ENCODE measurements around the gene FRRS1L.

The FRRS1L gene

DNA sequence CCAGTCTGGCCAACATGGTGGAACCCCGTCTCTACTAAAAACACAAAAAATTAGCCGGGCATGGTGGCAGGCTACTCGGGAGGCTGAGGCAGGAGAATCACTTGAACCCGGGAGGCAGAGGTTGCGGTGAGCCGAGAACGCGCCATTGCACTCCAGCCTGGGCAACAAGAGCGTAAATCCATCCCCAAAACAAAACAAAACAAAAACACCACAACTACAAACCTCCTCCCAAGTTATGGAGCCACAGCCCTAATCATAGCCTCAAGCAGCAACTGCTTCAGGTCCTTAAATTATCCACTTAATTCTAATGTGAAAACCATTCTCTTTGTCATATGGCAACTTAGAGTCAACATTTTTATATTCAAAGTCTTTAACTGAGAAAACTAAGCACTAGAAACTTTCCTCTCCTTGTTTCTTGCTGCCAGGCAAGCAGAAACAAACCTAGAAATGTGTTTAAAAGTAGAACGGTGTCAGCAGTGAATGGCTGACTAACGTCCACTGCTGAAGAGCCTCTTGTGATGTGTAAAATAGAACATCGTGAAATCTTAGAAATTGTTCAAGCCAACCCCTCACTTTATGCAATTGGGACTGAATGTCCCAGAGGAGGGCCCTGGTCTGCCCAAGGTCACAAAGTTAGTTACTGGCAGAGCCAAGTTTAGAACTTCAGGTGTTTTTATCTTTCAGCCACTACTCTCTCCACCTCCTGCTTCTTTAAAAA, 53.0 kb downstream of the FRRS1L start:
- no peak for TF ChIP-seq ZNF274 (IDR thresholded peaks at IDR 0.05; ENCODE audit: low read depth, low read length)
- no peak overlapping the region for H3K4me3 ChIP-seq (ENCODE audit: low read length)

DNA sequence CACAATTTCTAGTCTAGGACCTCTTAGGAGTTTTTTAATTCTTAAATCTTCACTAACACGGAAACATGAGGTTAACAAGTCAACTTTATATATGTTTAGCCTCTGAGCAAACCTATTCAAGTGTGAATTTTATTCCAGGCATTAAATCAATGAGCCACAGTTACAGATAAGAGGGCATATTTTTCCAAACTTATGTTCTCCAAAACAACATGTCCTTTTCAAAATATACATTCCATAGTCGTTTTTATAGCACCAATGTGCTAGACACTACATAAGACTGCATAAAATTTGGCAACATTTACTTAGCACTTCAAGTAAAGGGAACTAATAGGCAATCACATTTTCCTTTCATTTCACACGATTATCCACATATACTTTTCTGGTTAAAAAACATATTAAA, 53.8 kb downstream of the FRRS1L start:
- no peak overlapping the region for H3K4me3 ChIP-seq (ENCODE audit: low read length)
- no peak for TF ChIP-seq ZNF274 (IDR thresholded peaks at IDR 0.05; ENCODE audit: low read depth, low read length)

DNA sequence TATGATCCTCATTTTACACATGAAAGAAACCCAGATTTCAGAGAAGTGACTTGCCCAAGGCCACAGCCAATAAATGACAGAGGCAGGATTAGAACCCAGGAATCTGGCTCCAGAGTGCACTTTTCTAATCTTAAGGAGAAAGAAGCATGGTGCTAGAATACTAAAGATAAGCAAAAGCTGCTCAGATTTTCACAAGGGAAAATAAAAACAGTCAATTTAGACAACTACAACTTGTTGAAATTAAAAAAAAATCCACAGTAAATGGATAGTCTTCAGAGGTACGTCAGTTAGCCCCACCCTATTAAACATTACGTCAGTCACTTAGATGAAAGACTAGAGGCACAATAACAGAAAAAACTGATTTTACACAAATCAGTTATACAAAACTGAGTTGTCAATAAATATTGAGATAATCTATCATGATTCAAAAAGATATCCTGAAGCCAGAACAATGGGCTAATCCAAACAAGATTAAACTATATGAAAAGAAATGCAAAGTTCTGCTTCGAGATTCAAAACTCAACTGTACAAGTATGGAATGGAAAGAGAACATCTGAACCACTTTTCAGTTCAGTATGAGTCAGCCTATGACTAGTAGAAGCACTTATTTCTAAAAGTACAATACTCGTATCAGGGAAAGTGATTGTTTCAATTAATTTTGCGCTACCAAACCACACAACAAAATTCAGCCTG, 56.6 kb downstream of the FRRS1L start:
- no peak for TF ChIP-seq ZNF274 (IDR thresholded peaks at IDR 0.05; ENCODE audit: low read depth, low read length)
- H3K4me3 ChIP-seq (ENCODE audit: low read length): no peak overlapping the region; the same call in 1 of the 2 replicates

DNA sequence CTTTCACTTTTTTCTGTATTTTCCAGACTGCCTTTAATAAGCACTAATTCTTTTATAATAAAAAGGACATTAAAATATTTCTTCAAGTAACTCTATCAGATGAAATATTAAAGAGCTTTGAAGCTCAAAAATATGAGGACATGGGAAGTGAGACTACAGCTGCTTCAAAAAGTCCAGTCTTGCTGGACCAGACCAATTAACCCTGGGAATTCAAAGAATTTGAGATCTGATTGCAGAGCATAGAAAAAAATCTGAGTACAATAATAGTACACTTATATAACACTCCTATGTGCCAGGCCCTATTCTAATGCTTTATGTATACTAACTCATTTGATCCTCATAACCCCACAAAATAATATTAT, 57.1 kb downstream of the FRRS1L start:
- TF ChIP-seq ZNF274 (IDR thresholded peaks at IDR 0.05; ENCODE audit: low read depth, low read length): no peak
- no peak overlapping the region; the same call in 1 of the 2 replicates for H3K4me3 ChIP-seq (ENCODE audit: low read length)

DNA sequence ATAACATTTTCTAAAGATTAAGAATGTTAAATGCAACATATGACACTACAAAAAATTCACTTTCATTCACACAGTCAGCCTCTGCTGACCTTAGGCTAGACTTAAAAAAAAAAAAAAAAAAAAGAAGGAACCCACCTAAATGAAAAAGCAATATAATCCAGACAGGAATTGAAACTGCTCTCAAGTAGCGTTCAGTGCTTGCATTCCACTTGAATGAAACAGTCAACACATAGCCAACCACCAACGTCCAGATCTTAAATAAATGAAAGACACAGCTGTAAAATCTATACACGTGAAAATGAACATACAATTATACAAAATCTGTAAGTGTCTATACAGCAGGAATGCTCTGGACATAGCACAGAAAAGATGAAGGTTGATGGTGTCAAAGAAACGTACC, 58.7 kb downstream of the FRRS1L start:
- no peak for TF ChIP-seq ZNF274 (IDR thresholded peaks at IDR 0.05; ENCODE audit: low read depth, low read length)
- H3K4me3 ChIP-seq (ENCODE audit: low read length): no peak overlapping the region

DNA sequence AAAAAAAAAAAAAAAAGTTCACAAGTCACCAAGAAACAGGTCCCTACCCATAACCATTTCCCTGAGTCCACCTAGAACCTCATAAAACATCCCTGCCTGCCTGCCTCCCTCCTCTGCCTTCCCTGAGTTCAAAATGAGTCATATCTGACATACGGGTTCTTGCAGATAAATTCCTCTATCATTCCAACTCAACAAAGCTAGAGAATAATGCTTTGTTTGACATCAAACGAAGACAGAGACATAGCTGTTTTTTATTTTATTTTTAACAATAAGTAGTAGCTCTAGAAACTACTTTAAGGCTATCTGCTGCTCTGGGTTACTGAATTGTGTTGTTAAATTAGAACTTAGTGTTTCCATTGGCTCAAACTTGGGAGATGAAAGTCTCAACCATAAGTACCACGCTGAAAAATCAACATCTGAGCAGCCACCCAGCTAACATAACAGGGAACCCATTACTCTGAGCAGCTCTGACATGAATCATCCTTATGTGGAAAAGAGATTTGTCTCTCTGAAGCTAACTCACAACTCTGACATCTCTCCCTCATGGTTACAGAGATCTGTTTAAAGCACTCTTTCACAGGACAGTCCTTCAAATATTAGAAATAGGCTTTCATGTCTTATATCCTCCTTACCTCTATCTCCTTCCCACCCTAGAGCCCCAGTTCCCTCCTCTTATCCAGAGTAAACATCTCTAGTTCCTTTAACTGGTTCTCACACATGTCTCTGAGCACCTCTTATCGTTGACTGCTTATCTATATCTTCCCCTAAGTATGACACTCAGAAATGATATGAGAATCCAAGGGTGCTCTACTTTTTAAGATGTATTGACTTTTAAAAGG, 59.4 kb downstream of the FRRS1L start:
- no peak for TF ChIP-seq ZNF274 (IDR thresholded peaks at IDR 0.05; ENCODE audit: low read depth, low read length)
- H3K4me3 ChIP-seq (ENCODE audit: low read length): no peak overlapping the region

DNA sequence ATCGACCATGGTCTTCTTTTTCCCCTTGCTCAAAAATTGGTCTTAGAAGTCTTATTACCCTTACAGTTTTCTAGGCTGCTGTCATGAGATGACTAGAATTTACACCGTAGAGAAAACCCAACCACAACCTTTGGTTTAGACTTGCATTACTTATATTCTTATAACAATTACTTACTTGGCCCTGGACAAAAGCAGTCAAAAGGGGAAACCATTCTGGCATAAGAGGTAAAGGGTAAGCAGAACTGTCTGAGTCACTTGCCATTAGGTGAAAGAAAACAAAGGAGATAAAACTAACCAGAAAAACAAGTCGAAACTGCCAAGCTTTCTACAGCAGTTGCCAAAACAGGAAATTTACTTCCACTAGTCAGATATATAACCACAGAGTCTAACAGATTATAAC, 65.2 kb downstream of the FRRS1L start:
- H3K4me3 ChIP-seq (ENCODE audit: low read length): no peak overlapping the region
- no peak for TF ChIP-seq ZNF274 (IDR thresholded peaks at IDR 0.05; ENCODE audit: low read depth, low read length)

DNA sequence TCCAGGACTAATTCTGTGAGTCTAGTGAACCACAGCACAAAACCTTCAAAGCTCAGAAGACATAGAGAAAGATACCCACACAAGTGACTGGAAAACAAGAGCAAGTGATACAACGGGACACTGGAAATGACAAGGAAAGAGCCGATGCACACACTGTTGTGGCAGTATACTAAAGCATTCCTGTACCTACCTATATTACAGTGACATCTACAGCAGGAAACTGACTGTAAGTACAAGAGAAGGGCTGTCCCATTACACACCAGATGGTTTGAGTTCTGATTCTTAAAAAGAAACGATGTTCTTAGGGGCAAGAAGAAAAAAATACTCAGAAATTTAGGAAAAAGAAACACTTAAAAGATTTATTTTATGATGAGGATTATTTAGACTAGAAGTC, 65.8 kb downstream of the FRRS1L start:
- TF ChIP-seq ZNF274 (IDR thresholded peaks at IDR 0.05; ENCODE audit: low read depth, low read length): no peak

DNA sequence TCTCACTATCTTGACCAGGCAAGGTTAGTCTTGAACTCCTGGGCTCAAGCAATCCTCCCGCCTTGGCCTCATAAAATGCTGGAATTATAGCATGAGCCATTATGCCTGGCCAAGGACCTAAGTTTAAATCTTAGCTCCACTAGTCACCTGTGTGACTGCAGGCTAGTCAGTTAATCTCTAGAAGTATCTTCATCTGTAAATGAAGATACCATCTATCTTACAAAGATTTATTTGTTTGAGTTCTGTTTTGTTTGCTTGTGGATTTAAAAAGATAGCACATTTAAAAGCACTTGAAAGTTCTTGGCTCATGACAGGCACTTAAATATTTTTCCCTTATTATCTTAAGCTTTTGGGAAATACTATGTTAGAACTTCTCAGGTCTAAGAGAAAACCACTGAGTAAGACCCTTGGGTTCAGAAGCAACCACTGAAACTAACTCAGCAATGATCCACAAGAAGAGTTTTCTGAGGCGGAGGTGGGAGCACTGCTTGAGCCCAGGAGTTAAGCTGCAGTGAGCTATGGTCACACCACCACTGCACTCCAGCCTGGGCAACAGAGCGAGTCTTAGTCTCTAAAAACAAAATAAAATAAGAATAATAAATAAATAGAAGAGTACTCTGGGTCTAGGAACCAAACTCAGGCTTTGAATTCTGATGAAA, 66.4 kb downstream of the FRRS1L start:
- no peak for TF ChIP-seq ZNF274 (IDR thresholded peaks at IDR 0.05; ENCODE audit: low read depth, low read length)
- no peak overlapping the region for H3K4me3 ChIP-seq (ENCODE audit: low read length)

More for the DNA sequence above, 65.8 kb downstream of the FRRS1L start:
- H3K4me3 ChIP-seq (ENCODE audit: low read length): no peak overlapping the region

DNA sequence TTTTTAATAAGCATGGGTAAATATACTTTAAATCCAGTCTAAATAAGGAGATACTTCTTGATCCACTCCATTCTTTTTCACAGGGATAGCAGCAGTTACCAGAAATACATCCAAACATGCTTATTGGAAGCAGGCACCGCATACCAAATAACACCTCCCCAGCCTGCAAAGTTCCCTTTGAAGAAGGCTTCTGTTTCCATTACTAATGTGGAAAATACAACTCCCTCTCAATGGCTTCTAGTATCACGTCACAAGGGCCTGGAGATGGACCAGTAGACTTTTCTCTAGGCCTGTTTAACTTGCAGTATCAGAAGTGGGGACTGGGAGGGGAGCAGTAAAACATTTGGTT, 68.1 kb downstream of the FRRS1L start:
- H3K4me3 ChIP-seq (ENCODE audit: low read length): no peak overlapping the region
- no peak for TF ChIP-seq ZNF274 (IDR thresholded peaks at IDR 0.05; ENCODE audit: low read depth, low read length)

DNA sequence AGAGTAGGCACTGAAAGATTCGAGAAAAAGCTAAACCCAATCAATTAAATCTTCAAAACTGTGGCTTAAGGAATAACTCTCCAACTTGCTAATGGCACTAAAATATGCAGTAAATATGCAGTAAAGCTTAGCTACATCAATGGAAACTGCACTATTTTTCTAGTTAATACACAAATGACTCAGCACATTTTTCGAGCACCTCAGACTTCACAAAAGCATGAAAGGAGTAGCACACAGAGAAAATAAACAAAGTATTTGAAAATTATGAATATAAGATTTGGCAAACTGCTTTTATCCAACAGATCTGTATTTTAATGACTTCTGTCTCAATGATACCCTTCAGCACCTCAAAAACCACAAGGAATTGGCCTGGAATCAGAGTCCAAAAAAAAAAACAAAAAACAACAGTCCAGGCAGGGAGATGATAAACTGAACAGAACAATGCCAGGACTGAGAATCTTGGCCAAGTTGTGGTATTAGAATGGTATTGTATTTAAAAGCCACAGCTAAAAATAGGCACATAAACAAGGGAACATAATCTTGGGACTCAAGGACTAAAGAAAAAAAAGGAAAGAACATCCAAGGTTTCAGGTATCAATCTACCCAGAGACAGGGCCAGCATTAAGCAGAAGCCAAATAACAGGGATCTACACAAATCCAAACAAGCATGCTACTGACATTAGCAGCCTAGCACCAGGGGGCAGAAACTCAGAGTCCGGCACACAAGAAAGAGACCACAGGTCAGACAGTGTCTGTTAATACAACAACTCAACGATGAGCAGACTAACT, 68.7 kb downstream of the FRRS1L start:
- TF ChIP-seq ZNF274 (IDR thresholded peaks at IDR 0.05; ENCODE audit: low read depth, low read length): no peak
- H3K4me3 ChIP-seq (ENCODE audit: low read length): no peak overlapping the region

DNA sequence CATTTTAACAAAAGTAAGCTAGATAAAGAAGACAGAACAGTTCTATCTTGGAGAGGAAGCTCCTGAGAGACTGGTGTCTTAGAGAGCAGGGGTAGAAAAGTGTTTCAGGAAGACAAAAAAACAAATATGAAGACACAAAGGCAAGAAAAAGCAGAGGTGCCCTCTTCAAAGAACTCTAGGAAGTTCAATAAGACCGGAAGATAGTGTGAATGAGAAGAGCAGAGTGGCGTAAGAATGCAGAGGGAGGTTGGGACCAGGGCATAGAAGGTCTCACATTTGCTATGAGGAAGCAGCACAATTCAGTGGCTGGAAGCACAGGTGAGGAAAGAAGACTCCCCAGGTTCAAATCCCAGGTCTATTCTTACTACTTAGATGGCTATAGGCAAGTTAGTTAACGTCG, 69.9 kb downstream of the FRRS1L start:
- no peak overlapping the region for H3K4me3 ChIP-seq (ENCODE audit: low read length)
- TF ChIP-seq ZNF274 (IDR thresholded peaks at IDR 0.05; ENCODE audit: low read depth, low read length): no peak

DNA sequence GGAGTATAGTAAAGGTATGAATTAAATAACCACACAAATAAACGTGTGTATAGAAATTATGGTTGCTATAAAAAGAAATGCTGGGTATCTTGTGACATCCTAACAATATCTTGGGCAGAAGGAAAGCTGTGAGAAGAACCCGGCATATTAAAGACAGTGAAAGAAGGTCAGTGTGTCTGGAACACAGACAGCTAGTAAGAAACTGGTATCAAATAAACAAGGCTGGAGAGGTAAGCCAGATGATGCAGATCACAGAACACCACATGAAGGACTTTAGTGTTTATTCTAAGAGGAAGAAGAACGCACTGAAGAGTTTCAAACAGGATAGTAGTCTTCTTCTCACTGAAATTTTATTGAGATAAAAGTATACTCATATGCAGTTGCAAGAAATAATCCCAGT, 71.7 kb downstream of the FRRS1L start:
- TF ChIP-seq ZNF274 (IDR thresholded peaks at IDR 0.05; ENCODE audit: low read depth, low read length): no peak
- H3K4me3 ChIP-seq (ENCODE audit: low read length): no peak overlapping the region

DNA sequence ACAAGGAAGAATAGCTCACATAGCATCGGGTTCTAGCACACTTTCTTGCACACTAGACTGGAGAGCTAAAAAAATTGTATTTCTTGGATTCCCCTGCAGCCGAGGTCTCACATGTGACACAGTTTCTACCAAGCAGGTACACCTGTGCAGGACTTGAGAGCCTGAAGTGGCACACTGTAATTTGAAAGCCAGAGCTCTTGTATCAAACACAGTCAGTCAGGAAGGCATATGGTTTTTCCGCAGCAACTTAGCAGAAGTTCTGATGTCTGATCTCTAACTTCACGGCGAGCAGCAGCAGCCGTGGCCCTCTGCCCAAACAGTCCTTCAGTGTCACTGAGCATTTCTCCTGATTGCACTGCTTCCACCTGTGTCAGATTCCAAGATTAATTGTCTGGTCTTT, 72.8 kb downstream of the FRRS1L start:
- no peak for TF ChIP-seq ZNF274 (IDR thresholded peaks at IDR 0.05; ENCODE audit: low read depth, low read length)
- H3K4me3 ChIP-seq (ENCODE audit: low read length): no peak overlapping the region

Measured in GM08714 (cell line).